OCI-LY1 (cell line): Measurements from ENCODE around the gene MAF.

ENCODE experiments used
- H2AFZ ChIP-seq: fragments of 200-600 bp; sonication (generic), shearing (Covaris generic); 2 replicates; pipeline ENCODE4 v1.6.0; 2014; ENCODE audit warnings: antibody characterized with exemption, mild to moderate bottlenecking, low read length
- H3F3A ChIP-seq: fragments of 200-600 bp; sonication (generic), shearing (Covaris generic); 2 replicates; pipeline ENCODE4 v1.6.0; 2014; ENCODE audit warnings: mild to moderate bottlenecking, antibody characterized with exemption, low read length, moderate library complexity; ENCODE audit not compliant: insufficient read depth
- H3K27ac ChIP-seq: fragments of 200-600 bp; sonication (generic); 2 replicates; pipeline ENCODE4 v1.5.1; 2014; ENCODE audit warnings: low read length, mixed run types, mild to moderate bottlenecking, low read depth; ENCODE audit not compliant: poor library complexity, severe bottlenecking
- H3K27me3 ChIP-seq: fragments of 200-600 bp; sonication (generic); 2 replicates; pipeline ENCODE4 v1.6.0; 2014; ENCODE audit warnings: antibody characterized with exemption, mild to moderate bottlenecking, low read length, moderate library complexity; ENCODE audit not compliant: insufficient read depth
- H3K36me3 ChIP-seq: fragments of 200-600 bp; sonication (generic); 2 replicates; pipeline ENCODE4 v1.6.1; 2014; ENCODE audit warnings: mild to moderate bottlenecking, antibody characterized with exemption, low read length, moderate library complexity, mixed read lengths; ENCODE audit not compliant: insufficient read depth
- H3K4me1 ChIP-seq: fragments of 200-600 bp; sonication (generic); 2 replicates; pipeline ENCODE4 v1.5.1; 2014; ENCODE audit warnings: mild to moderate bottlenecking, low read length, moderate library complexity; ENCODE audit not compliant: insufficient read depth, severe bottlenecking
- H3K4me2 ChIP-seq: fragments of 200-600 bp; sonication (generic), shearing (Covaris generic); 2 replicates; pipeline ENCODE4 v1.6.1; 2014; ENCODE audit warnings: low read length
- H3K4me3 ChIP-seq: fragments of 200-600 bp; sonication (generic); 2 replicates; pipeline ENCODE4 v1.5.1; 2014; ENCODE audit warnings: low read length, low read depth, mild to moderate bottlenecking, mixed read lengths; ENCODE audit not compliant: poor library complexity, severe bottlenecking
- H3K79me2 ChIP-seq: fragments of 200-600 bp; shearing (Covaris generic); 2 replicates; pipeline ENCODE4 v1.6.1; 2016; ENCODE audit warnings: mixed run types, low read length, mixed read lengths; ENCODE audit not compliant: insufficient read depth
- H3K9ac ChIP-seq: fragments of 200-600 bp; sonication (generic), shearing (Covaris generic); 2 replicates; pipeline ENCODE4 v1.6.1; 2014; ENCODE audit warnings: mild to moderate bottlenecking, low read length, mixed read lengths
- H3K9me2 ChIP-seq: fragments of 200-600 bp; sonication (generic), shearing (Covaris generic); 2 replicates; pipeline ENCODE4 v1.6.1; 2014; ENCODE audit warnings: low read depth, mild to moderate bottlenecking, low read length, mixed read lengths
- H3K9me3 ChIP-seq: fragments of 200-600 bp; shearing (Covaris generic); 2 replicates; pipeline ENCODE4 v1.6.1; 2014; ENCODE audit warnings: low read length, mixed read lengths
- H4K20me1 ChIP-seq: fragments of 200-600 bp; sonication (generic), shearing (Covaris generic); 2 replicates; pipeline ENCODE4 v1.6.0; 2016; ENCODE audit warnings: mild to moderate bottlenecking, low read length; ENCODE audit not compliant: insufficient read depth
- EZH2 ChIP-seq: fragments of 200-600 bp; sonication (generic), shearing (Covaris generic); IDR thresholded peaks from 2 replicates; pipeline ENCODE4 v1.8.0; 2017; ENCODE audit warnings: borderline replicate concordance, mixed run types, mild to moderate bottlenecking, antibody characterized with exemption, low read length, moderate library complexity, mixed read lengths
- TF ChIP-seq, protein P1 (sequence below): fragments of 200-600 bp; sonication (generic), shearing (Covaris generic); IDR thresholded peaks from 2 replicates; pipeline ENCODE4 v1.5.1; 2017; ENCODE audit warnings: mild to moderate bottlenecking, antibody characterized with exemption, low read length, moderate library complexity, mixed read lengths

MAF gene

GRCh38 chr16:79559532-79559931 is 41.0 kb downstream of the MAF start:
- H3K27ac ChIP-seq, result no peak overlapping the region

DNA sequence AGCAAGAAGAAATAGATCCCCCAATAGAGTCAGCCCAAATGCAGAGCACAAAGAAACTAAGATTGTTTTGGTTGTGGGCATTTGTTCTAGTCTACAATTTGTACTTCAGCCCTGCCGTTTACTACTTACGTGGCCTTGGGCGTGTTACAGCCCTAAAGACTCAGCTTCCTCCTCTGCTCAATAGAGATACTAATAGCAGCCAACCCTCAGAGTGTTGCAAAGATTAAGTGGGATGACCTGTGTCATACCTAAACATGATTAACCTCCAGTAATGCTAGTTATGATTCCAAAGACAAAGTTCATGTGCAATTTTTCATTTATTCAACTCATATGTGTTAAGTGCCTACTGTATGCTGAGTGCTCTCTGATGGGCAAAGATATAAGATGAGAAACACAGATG is 43.1 kb downstream of the MAF start:
- H3K27ac ChIP-seq, result no peak overlapping the region
- H3K4me2 ChIP-seq, result no peak overlapping the region
- no peak overlapping the region for H2AFZ ChIP-seq
- no peaks in the 10 kb centered on the region for H3K79me2 ChIP-seq
- TF ChIP-seq, protein P1, sequence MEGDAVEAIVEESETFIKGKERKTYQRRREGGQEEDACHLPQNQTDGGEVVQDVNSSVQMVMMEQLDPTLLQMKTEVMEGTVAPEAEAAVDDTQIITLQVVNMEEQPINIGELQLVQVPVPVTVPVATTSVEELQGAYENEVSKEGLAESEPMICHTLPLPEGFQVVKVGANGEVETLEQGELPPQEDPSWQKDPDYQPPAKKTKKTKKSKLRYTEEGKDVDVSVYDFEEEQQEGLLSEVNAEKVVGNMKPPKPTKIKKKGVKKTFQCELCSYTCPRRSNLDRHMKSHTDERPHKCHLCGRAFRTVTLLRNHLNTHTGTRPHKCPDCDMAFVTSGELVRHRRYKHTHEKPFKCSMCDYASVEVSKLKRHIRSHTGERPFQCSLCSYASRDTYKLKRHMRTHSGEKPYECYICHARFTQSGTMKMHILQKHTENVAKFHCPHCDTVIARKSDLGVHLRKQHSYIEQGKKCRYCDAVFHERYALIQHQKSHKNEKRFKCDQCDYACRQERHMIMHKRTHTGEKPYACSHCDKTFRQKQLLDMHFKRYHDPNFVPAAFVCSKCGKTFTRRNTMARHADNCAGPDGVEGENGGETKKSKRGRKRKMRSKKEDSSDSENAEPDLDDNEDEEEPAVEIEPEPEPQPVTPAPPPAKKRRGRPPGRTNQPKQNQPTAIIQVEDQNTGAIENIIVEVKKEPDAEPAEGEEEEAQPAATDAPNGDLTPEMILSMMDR, result no peak
- TF ChIP-seq EZH2, result no peak
- no peaks in the 10 kb centered on the region for H3K4me1 ChIP-seq
- H3F3A ChIP-seq, result no peaks in the 10 kb centered on the region
- H3K36me3 ChIP-seq, result no peaks in the 10 kb centered on the region
- no peaks in the 10 kb centered on the region for H3K9me2 ChIP-seq
- H3K9me3 ChIP-seq, result no peaks in the 10 kb centered on the region
- no peaks in the 10 kb centered on the region for H4K20me1 ChIP-seq
- no peak overlapping the region for H3K9ac ChIP-seq
- H3K4me3 ChIP-seq, result no peak overlapping the region
- no peaks in the 10 kb centered on the region for H3K27me3 ChIP-seq

More at GRCh38 chr16:79559532-79559931, 41.0 kb downstream of the MAF start:
- no peaks in the 10 kb centered on the region for H3K36me3 ChIP-seq
- no peaks in the 10 kb centered on the region for H3K9me3 ChIP-seq
- no peaks in the 10 kb centered on the region for H3K79me2 ChIP-seq
- no peaks in the 10 kb centered on the region for H3K27me3 ChIP-seq
- H4K20me1 ChIP-seq, result no peaks in the 10 kb centered on the region
- no peak overlapping the region for H3K9ac ChIP-seq
- no peak overlapping the region for H3K4me3 ChIP-seq
- TF ChIP-seq EZH2, result no peak
- TF ChIP-seq, protein P1, result no peak
- no peaks in the 10 kb centered on the region for H3K9me2 ChIP-seq
- H3K4me2 ChIP-seq, result no peak overlapping the region
- no peaks in the 10 kb centered on the region for H3F3A ChIP-seq
- no peaks in the 10 kb centered on the region for H3K4me1 ChIP-seq
- no peak overlapping the region for H2AFZ ChIP-seq

DNA sequence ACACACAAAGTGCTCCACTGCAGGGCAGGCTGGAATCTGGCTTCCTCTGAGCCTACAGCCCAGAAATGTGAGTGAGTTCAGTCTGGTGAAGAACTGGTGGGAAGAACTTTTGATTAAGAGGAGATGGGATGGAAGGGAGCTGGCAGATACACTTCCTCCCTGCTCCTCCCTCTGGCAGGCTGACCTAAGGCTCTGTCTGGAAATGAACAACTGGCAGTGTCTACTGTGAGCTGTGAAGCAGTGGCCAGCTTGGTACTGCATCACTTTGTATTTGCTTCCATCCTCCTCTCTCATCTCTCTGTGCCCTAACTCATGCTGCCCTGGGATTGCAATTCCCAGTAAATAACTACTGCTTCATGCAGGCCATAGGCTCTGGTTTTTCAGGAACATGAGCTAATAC is 45.6 kb downstream of the MAF start:
- Histone ChIP-seq H3K79me2 (no peaks in the 10 kb centered on the region), H4K20me1 (no peaks in the 10 kb centered on the region), H3K27me3 (no peaks in the 10 kb centered on the region), H3F3A (no peaks in the 10 kb centered on the region), H3K9ac (no peak overlapping the region), H3K9me3 (no peaks in the 10 kb centered on the region), H3K4me3 (no peak overlapping the region), H3K27ac (no peak overlapping the region), H3K4me2 (no peak overlapping the region), H3K36me3 (no peaks in the 10 kb centered on the region), H3K4me1 (no peaks in the 10 kb centered on the region), H3K9me2 (no peaks in the 10 kb centered on the region), H2AFZ (no peak overlapping the region)
- TF ChIP-seq, protein P1, result no peak
- TF ChIP-seq EZH2, result no peak
